Gastrocnemius medialis (tissue), 4 donors: ENCODE results near the gene ROR1.

ENCODE experiments used
- CTCF ChIP-seq, 5 experiments: fragments of 450-650 bp in 3 of 5; fragments of 200-600 bp in 2 of 5; sonication (generic) in 2 of 5; IDR thresholded peaks in 4 of 5; conservative IDR thresholded peaks in 1 of 5; 1 replicate in 4 of 5; 2 replicates in 1 of 5; pipeline ENCODE4 v1.5.1; 2016 to 2019; ENCODE audit warnings: antibody characterized with exemption in 5 of 5, mild to moderate bottlenecking in 3 of 5, moderate library complexity in 3 of 5
- POLR2A ChIP-seq, 2 donors: fragments of 450-650 bp; IDR thresholded peaks; one replicate each; pipeline ENCODE4 v1.6.1; 2017; ENCODE audit warnings: antibody characterized with exemption in 2 of 2, mild to moderate bottlenecking in 2 of 2, moderate library complexity in 2 of 2

GRCh38 chr1:64059556-64059955, 285.7 kb downstream of the ROR1 start:
- TF ChIP-seq CTCF (IDR thresholded peaks at IDR 0.05 in 4 of 5, conservative IDR thresholded peaks at IDR 0.05 in 1 of 5): no peak
- TF ChIP-seq POLR2A (IDR thresholded peaks at IDR 0.05): no peak
